PC-3 (cell line): ENCODE measurements around the gene TTC28.

Experiments used
- EZH2 ChIP-seq: fragments of 300-600 bp; sonication (generic); IDR thresholded peaks from one replicate; pipeline ENCODE4 v1.6.1; 2017; ENCODE audit warnings: antibody characterized with exemption, mild to moderate bottlenecking, low read length; ENCODE audit not compliant: unreplicated experiment
- TF ChIP-seq, protein P1 (sequence below): fragments of 300-600 bp; sonication (generic); conservative IDR thresholded peaks from 2 replicates; pipeline ENCODE4 v1.5.1; 2017; ENCODE audit warnings: antibody characterized with exemption, low read depth, mild to moderate bottlenecking, low read length

DNA sequence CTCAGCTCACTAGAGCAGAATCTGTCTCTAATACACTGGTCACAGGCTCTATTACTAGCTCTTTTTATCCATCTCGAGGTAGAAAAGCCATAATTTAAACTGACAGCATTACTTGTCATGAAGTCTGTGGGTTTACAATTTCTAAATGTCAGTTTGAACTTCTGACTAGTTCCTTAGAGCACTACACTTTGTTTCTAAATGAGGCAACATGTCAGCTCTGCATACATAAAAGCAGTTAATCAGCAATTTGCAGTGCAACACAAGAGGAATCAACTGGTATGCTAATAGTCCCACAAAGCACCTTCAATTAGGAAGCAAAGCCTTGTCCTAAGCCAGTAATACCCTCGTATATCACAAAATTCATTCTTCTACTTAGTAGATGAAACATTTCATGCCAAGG lies 321.3 kb downstream of the TTC28 start:
- TF ChIP-seq, protein P1, sequence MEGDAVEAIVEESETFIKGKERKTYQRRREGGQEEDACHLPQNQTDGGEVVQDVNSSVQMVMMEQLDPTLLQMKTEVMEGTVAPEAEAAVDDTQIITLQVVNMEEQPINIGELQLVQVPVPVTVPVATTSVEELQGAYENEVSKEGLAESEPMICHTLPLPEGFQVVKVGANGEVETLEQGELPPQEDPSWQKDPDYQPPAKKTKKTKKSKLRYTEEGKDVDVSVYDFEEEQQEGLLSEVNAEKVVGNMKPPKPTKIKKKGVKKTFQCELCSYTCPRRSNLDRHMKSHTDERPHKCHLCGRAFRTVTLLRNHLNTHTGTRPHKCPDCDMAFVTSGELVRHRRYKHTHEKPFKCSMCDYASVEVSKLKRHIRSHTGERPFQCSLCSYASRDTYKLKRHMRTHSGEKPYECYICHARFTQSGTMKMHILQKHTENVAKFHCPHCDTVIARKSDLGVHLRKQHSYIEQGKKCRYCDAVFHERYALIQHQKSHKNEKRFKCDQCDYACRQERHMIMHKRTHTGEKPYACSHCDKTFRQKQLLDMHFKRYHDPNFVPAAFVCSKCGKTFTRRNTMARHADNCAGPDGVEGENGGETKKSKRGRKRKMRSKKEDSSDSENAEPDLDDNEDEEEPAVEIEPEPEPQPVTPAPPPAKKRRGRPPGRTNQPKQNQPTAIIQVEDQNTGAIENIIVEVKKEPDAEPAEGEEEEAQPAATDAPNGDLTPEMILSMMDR = no peak
- no peak for TF ChIP-seq EZH2
